NCI-H2227 treated with DMSO at 0.1 percent for 48 hours (cell line): ENCODE data around the gene MUS81.

Experiments
- DNase-seq: peaks from one replicate; lab custom pipeline; 2025; lab: John Stamatoyannopoulos, UW

MUS81 gene

DNA sequence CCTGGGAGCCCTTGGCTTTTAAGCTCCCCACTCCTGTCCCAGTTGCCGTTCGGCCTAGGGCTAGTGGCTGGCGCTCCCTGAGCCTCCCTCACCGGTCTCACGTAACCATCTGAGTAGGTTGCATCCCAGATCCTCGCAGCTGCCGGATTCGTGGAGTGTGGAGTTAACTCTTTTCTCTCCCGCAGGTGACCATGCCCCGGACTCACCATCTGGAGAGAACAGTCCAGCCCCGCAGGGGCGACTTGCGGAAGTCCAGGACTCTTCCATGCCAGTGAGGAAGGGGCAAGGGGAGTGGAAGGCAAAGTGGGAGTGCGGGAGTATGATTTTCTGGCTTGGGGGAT is 902 bp downstream of the MUS81 start:
- DNase-seq: no peak

DNA sequence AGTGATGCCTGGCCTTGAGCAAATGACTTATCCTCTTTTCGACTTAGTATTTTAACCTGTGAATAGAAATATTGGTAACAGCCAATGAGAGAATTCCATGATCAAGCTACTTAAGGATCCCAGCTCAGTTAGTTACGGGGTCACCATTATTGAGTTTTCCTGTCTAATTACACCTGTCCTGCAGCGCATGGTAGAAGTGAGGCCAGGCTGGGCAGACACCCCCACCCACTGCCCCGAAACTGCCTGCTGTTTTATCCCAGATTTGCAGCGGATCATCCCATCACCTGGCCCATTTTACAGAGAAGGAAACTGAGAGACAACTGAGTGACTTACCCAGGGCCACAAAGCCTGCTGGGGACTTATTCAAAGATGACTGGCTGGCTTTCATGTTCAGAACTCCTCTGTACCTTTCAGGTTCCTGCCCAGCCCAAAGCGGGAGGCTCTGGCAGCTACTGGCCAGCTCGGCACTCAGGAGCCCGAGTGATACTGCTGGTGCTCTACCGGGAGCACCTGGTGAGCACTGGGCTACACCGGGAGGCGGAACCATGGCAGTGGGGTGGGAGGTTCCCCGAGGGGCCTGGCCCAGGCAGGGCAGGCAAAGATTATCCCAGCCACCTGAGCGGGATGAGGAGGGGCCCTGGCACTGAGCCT is 1.4 kb downstream of the MUS81 start:
- DNase-seq: no peak

DNA sequence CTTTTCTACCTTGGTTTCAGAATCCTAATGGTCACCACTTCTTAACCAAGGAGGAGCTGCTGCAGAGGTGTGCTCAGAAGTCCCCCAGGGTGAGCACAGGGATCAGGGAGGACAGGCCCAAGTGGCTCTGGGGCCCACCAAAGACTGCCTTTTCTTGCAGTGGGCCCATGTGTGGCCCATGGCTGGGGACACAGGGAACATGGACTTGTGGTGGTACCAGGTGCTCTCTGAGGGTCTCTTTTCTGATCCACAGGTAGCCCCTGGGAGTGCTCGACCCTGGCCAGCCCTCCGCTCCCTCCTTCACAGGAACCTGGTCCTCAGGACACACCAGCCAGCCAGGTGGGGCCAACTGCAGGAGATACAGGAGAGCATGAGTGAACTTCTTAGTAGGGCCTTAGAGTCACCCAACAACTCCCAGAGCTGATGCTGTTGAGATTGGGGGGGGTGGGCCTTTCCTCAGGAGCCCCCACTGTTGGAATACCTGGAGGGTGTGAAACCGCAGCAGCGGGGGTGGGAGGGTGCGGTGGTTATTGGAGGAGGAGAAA is 2.0 kb downstream of the MUS81 start:
- no peak for DNase-seq

DNA sequence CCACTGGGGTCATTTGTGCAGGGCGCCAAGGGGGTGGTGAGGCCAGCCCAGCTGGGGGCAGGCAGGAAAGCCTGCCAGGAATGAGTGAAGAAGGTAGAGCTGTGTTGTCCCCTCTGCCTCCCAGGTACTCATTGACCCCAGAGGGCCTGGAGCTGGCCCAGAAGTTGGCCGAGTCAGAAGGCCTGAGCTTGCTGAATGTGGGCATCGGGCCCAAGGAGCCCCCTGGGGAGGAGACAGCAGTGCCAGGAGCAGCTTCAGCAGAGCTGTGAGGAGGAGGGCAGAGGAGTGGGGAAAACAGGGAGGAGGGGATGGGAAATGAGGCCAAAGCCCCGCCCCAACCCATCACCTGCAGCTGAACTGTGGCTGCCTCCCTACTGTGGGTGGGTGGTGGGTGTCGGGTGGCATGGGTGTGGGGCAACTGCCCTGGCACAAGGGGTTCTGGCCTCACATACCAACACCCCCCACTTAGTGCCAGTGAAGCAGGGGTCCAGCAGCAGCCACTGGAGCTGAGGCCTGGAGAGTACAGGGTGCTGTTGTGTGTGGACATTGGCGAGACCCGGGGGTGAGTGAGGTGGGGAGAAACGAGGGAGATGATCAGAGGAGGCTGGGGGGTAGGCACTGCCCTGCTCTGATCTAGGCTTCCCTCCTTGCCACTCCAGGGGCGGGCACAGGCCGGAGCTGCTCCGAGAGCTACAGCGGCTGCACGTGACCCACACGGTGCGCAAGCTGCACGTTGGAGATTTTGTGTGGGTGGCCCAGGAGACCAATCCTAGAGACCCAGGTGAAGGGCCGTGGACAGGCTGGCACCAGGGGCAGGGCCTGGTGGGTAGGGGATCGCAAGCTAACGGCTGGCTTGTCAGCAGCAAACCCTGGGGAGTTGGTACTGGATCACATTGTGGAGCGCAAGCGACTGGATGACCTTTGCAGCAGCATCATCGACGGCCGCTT is 3.0 kb downstream of the MUS81 start:
- no peak for DNase-seq

DNA sequence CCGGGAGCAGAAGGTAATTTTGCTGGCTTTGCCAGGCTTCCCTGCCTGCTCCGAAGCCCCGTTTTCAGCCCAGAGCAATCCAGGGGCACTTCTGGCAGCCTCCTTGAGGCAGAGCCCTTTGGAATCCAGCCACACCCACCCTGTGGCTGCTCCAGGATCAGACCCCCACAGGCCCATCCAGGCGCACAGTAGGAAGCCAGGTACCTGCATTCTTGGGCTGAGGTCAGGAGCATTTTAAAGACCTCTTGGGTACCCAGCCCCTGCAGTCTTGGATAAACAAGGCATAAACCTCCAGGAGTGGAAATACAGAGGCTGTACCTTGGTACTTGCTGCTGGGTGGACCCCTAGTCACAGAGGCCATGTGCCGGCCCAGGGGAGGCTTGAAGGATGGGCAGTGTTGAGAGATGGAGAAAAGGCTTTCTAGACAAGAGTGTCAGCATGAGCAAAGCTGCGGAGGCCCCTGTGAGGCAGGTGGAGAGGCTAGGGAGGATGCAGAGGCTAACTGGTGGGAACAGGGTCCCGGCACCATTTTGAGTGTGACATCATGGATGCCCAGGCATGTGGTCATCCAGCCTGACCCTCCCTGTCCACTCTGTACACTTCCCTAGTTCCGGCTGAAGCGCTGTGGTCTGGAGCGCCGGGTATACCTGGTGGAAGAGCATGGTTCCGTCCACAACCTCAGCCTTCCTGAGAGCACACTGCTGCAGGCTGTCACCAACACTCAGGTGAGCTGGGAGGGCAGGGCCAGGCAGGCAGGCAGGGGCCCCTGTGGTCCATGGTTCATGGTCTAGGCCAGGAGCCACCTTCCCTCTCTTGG is 3.9 kb downstream of the MUS81 start:
- DNase-seq: no peak

DNA sequence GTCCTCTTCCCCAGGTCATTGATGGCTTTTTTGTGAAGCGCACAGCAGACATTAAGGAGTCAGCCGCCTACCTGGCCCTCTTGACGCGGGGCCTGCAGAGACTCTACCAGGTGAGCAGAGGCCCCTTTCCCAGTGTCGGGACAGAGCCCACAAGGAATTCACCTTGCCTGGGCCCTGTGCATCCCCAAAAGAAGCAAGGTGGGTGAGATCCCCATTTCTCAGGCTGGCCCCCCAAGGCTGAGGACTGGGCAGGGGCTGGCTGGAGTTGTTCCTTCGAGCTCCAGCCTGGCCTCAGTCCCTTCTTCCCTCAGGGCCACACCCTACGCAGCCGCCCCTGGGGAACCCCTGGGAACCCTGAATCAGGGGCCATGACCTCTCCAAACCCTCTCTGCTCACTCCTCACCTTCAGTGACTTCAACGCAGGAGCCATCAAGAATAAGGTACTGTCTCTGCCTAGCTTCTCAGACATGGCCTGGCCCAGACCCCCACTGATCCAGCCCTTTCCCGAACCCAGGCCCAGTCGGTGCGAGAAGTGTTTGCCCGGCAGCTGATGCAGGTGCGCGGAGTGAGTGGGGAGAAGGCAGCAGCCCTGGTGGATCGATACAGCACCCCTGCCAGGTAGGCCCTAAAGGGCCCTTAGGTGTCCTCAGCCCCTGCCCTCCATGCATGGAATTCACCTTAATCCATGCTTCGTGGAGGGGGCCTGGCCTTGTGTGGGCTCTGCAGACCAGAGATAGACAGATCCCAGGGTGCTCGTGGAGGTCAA is 4.7 kb downstream of the MUS81 start:
- DNase-seq: no peak

DNA sequence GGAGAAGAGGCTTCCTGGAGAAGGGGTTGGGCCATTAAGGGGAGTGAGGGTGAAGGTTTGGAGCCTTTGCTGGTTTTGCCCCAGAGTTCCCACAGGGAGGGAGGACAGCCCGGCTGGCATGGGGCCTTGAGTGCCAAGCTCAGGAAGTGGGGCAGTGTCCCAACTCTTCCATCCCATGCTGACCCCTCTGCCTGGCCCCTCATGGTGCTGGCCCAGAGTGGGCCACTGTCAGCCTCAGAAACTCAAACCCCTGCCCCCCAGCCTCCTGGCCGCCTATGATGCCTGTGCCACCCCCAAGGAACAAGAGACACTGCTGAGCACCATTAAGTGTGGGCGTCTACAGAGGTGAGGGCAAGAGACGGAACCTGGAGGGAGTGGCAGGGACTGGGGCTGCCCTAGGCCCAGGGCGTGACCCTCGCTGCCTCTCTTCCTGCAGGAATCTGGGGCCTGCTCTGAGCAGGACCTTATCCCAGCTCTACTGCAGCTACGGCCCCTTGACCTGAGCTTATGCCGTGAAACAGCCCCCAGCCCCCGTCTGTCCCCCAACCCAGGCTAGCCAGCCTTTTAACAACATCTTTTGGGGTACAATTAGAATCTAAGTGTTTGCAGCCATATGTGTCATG is 5.4 kb downstream of the MUS81 start:
- DNase-seq: no peak

DNA sequence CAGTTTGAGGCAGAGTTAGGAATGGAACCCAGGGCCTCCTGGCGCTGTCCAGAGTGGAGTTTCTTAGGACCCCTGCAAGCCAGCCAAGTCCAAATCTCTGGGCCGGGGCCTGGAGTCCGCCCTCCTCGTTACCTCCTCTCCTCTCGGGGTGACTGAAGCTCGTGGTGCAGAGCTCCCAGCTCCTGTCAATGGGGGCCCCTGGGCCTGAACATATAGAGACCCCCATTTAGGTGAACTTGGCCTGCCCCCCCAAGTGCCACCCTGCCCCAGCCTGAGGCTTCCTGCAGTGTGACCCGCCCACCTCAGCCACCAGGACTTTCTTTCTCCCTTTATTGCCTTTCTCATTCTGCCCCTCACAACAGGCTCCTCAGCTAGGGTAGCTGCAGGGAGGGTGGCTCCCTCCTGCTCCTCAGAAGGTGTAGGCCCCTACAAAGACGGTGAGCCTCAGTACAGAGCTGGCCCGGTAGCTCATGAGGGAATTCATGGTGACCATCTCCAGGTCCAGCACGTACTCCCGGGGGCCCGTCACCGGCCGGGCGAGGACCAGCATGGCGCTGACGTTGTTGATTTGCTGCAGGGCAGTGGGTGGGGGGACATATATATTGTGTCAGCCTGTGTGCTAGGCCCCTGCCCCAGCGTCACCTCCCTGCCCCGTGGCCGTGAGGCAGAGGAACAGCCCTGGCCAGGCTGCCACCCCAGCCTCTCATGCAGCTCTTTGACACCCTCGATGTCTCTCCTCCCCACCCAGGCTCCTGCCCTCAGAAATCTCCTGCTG is 6.5 kb downstream of the MUS81 start:
- no peak for DNase-seq

DNA sequence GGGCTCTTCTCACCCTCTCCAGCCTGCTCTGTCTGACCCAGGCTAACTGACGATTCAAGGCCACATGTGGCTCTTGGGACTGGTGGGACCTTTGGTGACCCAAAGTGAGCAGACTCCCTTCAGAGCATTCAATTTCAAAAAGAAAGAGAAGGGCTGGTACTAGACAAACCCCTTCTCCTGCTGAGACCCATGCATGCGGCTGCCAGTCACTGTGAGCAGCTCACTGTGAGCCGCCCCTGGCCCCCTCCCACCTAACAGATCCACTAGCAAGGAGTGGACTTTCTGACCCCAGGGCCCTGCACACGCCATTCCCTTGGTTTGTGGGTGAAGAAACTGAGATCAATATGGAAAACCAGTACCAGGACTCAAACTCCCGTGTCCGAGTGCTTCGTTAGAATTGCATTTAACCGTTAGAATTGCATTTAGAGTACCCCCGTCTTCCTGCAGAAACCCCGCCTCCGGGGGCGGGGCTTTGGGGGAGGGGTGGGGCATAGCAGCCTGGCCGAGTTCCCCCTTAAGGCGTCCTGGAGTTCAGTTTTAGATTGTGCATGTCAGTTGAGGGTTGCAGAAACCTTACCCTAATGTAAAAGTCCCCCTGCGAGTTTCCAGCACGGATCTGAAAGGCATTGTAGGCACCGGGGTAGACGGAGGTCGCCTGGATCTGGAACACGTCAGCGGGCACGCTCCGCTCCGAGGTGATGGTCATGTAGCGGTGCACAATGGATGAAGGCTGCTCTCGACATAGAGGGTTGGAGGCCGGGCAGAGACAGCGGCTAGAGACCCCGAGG is 7.2 kb downstream of the MUS81 start:
- DNase-seq: no peak

DNA sequence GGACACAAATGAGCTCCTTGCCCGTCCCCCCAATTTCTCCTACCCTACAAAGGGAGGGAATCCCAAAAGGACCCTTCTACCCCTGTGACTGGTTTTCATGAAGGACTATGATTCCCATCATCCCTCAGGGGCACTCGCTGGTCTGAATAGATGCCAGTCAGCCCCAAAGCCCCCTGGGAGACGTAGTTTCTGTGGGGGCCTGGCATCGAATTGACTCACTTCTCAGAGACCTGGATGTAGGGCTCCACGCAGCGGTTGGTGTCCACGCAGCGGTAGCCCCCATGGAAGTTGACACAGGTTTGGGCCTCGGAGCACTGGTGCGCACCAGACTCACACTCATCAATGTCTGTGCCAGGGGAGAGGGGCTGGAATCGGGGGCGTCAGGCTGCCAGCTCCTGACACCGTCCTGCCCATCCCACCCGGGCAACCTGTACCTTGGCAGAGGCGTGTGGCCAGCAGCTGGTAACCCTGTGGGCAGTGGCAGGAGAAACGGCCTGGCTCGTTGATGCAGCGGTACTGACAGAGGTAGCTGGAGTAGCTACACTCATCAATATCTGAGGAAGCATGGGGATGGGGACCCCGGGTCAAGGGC is 7.9 kb downstream of the MUS81 start:
- no peak for DNase-seq

DNA sequence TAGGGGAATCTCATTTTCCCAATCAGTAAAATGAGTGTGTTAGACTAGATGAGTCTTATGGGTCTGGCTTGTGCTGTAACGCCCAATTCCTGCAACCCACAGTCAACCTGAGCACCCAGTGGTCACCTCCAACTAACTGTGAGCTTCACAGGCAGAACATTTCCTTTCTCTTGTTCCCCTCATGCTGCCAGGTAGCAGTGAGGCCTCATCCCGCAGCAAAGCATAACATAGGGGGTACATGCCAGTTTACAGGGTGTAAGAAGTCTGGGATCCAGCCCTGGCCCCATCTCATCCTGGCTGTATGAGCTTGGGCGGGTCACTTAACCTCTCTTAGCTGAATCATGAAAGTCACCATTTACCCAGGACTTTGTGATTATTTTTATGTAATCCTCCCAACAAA is 8.7 kb downstream of the MUS81 start:
- no peak for DNase-seq

DNA sequence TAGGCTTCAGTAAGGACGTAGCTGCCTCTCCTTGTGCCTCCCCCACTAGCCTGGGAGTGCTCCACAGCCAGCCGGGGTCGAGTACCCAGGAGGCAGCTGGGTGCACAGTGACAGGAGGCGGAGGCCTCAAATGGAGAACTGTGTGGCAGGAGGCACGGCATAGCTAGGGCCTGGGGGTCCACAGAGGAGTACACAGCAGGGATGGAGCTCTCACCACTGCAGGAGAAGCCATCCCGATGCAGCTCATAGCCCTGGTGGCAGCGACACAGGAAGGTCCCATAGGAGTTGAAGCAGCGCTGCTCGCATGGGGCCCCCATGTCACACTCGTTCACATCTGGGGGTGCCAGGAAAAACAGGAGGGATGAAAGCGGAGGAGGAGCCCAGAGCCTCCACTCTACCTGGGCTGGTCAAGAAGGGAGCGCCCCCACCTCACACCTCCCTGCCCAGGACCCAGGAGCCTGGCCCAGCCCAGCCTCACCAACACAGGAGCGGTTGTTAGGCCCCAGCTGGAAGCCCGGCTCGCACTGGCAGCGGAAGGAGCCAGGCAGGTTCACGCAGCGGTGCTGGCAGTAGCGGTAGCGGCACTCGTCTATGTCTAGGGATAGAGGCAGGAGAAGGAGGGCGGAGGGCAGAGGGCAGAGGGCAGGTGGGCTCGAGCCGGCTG is 9.5 kb downstream of the MUS81 start:
- DNase-seq: no peak

DNA sequence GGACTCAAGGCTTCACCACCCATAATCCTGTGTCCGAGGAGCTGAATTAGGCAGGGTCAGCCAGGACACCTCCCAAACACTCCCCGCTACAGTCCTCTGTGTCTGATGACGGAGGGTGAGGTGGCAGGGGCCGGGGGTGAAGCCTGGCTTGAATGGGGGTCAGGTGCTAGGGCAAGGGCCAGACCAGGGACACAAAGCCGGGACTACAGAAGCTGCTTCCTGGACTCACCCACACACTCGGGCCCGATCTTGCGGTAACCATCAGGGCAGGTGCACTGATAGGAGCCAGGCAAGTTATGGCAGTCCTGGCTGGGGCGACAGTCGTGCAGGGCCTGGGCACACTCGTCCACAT is 10.1 kb downstream of the MUS81 start:
- DNase-seq: no peak

DNA sequence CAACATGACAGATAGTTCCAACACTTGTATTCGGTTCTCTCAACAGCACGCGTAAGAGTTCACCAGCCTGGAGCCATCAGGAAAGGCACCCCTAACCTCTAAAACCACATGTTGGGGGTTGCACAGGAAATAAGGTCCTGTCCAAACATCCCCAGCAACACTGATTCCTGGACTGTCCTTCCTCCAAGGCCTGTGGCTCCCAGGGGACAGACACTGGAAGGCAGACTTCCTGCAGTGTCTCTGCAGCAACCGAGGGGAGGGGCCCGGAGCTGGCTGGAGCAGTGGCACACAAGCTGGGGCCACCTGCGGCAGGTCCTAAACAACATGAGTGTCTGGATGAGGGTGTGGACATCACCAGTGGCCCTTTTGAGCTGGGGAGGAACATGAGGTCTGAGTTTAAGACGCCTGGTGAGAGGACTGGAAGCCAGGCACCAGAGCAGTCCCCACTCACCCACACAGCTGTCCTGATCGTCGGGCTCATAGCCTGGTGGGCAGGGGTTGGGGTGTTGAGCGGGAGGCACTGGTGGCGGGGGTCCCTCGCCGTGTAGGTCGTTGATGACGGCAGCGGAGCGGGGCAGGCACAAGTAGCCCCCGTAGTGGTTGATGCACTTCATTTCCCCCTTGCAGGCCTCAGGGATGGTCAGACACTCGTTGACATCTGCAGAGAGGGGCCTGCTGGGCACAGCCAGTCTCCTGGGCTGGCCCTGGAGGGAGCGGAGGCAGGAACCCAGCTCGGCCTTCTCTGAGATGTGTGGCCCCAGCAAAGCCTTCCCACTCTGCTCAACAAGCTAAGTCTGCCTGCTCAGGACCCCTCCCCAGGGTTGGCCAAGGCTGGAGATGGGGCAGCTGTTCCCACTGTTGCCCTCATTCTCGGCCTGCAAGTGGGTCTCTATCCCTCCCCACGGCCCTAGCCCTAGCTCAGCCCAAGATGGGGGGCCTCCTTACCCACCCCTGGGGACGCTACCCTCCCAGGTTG is 10.8 kb downstream of the MUS81 start:
- no peak for DNase-seq

DNA sequence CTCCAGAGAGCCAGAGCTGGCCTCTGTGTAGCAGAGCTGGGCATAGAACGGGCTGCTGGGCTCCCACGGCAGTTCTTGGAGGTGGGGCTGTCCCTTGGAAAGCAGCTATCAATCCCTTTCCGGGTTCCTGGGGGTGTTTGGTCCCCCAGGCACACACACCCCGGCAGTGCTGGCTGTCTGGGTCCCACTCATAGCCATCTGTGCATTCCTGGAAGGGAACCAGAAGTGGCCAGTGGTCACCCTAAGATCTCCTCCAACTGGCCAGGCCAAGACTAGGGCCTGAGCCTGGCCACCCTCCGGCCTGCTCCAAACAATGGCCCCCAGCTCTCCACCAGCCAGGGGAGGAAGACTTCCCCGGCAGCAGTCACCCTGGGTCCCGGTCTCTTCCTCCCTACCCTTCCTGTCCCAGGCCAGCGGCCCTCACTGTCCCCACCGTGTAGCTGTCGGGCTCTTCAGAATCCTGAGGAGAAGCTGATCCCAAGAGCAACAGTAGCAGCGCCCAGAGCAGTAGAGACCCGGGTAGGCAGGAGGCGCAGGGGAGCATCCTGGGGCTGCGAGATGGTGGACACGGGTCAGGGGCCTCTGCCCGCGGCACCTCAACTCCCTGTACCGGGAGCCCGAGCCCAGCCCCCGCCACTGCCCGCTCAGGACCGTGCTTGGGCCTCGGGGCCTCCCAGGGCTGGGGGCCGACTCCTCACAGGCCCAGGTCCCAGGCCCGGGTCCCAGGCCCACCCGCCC is 11.7 kb downstream of the MUS81 start:
- no peak for DNase-seq

DNA sequence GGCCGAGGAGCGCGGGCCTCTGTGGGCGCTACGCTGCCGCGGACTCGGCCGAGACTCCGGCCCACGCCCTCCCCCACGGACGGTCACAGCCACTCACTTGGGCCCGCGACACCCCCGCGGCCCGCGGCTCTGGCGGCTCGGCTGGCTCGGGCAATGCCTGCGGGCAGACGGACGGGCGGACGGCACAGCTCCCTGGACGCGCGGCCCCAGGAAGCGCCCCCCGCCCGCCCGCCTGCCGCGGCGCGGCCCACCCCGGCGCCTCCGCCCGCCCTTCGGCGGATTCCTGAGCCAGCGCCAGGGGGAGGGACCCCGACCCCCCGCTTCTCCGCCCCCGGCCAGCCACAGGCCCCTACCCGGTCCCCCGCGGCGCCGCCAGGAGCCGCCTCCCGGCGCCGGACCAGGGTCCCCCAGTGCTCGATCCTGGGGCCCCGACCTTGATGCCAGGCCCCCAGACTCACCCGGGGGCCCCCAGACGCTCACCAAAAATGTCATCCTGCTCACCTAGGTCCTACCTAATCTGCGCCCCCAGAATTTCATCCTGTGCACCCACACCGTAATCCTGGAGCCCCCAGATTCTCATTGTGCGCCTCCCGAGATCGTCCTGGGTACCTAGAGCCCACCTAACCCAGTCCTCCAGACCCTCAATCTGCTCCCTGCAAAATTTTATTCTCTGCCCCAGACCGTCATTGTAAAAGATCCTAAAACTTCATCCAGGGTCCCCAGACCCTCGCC is 12.5 kb downstream of the MUS81 start, which contains the start of gene EFEMP2:
EFEMP2 (minus strand) TSS at position 215 of the 732 bp plus-strand sequence. CDS start 446 bp downstream, outside the sequence.
- DNase-seq: no peak
